Measurements from ENCODE around the gene HSPB9. TPM values are rescaled to one million over a fixed set of nuclear protein-coding genes. Genes with fewer than 3 reads are reported as not detected.

The HSPB9 gene
- total RNA-seq, 2 experiments from 2014 or later = not detected

DNA sequence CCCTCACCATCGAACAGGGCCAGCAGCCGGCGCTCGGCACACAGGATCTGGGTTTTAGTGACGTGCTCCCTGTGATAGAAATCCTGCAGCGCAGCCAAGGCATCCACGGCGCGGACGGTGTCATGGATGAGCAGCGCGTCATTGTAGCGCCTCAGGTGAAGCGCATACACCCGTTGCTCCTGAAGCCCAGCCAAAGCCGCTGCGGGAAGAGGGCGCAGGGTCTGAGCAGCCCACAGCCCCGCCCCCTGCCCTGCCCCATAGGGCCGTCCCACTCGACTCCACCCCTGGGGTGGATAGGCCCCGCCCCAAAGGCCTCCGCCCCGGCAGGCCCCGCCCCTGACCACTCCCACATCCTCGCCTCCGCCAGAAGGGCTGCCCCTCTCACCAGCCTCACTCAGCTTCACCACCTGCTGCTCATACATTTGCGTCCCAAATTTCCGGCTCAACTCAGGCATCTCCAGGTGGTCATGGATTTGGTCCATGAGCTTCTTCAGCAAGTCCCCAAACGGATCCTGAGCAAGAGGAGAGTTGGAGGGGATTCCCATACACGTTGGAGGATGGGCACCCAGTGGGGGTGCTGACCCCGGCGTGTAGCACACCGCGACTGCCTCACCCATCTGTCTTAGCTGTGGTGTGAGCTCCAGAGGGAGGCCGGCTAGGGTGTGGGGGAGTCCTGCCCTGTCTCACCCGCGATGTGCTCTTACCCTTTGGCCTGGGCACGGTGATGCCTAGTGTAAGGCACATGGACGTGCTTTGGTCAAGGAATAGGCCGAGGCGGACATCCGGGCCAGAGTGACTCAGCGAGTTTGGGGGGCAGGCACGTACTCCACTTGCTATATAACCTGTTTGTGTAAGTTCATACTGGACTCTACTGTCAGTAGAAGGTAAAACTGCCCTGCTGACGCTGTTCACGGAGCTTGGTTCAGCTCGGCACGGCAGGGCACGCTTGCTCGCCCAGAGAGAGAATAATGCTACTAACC, 14.7 kb upstream of the HSPB9 start:
- H3K27ac Mint-ChIP-seq = peak overlapping the region; percentile 81
- H3K4me1 Mint-ChIP-seq (ENCODE audit: low read depth) = peaks cover 40% of the 10 kb centered on the region
- no peaks in the 10 kb centered on the region for H3K9me3 Mint-ChIP-seq
- peaks cover 45% of the 10 kb centered on the region for H3K4me1 ChIP-seq (ENCODE audit: insufficient read depth, low read length)
- TF ChIP-seq, protein P1, sequence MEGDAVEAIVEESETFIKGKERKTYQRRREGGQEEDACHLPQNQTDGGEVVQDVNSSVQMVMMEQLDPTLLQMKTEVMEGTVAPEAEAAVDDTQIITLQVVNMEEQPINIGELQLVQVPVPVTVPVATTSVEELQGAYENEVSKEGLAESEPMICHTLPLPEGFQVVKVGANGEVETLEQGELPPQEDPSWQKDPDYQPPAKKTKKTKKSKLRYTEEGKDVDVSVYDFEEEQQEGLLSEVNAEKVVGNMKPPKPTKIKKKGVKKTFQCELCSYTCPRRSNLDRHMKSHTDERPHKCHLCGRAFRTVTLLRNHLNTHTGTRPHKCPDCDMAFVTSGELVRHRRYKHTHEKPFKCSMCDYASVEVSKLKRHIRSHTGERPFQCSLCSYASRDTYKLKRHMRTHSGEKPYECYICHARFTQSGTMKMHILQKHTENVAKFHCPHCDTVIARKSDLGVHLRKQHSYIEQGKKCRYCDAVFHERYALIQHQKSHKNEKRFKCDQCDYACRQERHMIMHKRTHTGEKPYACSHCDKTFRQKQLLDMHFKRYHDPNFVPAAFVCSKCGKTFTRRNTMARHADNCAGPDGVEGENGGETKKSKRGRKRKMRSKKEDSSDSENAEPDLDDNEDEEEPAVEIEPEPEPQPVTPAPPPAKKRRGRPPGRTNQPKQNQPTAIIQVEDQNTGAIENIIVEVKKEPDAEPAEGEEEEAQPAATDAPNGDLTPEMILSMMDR (IDR thresholded peaks at IDR 0.05) = no peak
- ChIA-PET CTCF (no interaction called here), POLR2A (interaction anchor here (0.7 kb wide), 1 partner anchor 177 kb away, joined by 3 read pairs; the partner anchor contains the start of gene ODAD4)
- H3K4me3 ChIP-seq (ENCODE audit: low read length) = peak overlapping the region; percentile 30
- ATAC-seq (ENCODE audit: poor library complexity) (peak; percentile 85), DNase-seq (peak; percentile 88 to 96 (median 91))
- intact Hi-C loops (cut with DNase I, micrococcal nuclease) = no loop called here
- H3K27ac ChIP-seq (ENCODE audit: low read depth in 1 of 2, low read length in 2 of 2) = no peak overlapping the region
- no peaks in the 10 kb centered on the region for H3K9me3 ChIP-seq (ENCODE audit: control insufficient read depth in 1 of 2, insufficient read depth in 1 of 2, low read length in 2 of 2)
- peaks cover 10% of the 10 kb centered on the region for H3K36me3 Mint-ChIP-seq (ENCODE audit: low read depth)
- H3K27me3 Mint-ChIP-seq = no peaks in the 10 kb centered on the region
- H3K4me3 Mint-ChIP-seq = peak overlapping the region; percentile 83
- H3K27me3 ChIP-seq (ENCODE audit: control insufficient read depth in 1 of 2, insufficient read depth in 2 of 2, low read length in 2 of 2) = no peaks in the 10 kb centered on the region
- peaks cover 45% of the 10 kb centered on the region for H3K36me3 ChIP-seq (ENCODE audit: insufficient read depth, low read length)

DNA sequence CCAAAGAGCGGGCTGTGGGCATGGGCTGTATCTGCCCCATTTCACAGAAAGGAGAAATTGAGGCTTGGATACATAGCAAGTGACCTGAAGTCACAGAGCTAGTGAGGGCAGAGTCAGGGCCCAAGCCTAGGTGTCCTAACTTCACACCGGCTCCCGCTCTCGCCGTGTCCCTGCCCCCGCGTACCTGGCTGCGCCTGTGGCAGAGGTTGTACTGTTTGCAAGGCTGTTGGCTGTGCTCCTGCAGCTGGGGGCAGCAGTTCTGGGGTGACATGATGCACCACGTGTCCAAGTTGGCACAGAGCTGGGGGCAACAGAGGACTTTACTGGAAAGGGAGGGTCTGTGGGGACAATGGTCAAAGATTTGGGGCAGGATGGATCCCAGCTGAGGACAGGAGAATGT, 13.5 kb upstream of the HSPB9 start:
- POLR2A ChIA-PET = interaction anchor here (1.2 kb wide), 1 partner anchor 143 kb away, joined by 4 read pairs; the partner anchor contains the start of gene CNP
- Histone ChIP-seq H3K27me3 (ENCODE audit: control insufficient read depth in 1 of 2, insufficient read depth in 2 of 2, low read length in 2 of 2) (no peaks in the 10 kb centered on the region), H3K4me1 (ENCODE audit: insufficient read depth, low read length) (peaks cover 53% of the 10 kb centered on the region), H3K27ac (ENCODE audit: low read depth in 1 of 2, low read length in 2 of 2) (no peak overlapping the region), H3K4me3 (ENCODE audit: low read length) (no peak overlapping the region), H3K36me3 (ENCODE audit: insufficient read depth, low read length) (peaks cover 39% of the 10 kb centered on the region), H3K9me3 (ENCODE audit: control insufficient read depth in 1 of 2, insufficient read depth in 1 of 2, low read length in 2 of 2) (no peaks in the 10 kb centered on the region)
- no peaks in the 10 kb centered on the region for H3K9me3 Mint-ChIP-seq
- no peaks in the 10 kb centered on the region for H3K27me3 Mint-ChIP-seq
- H3K4me1 Mint-ChIP-seq (ENCODE audit: low read depth) = peaks cover 40% of the 10 kb centered on the region
- intact Hi-C loops (cut with DNase I, micrococcal nuclease) = no loop called here
- TF ChIP-seq, protein P1 (IDR thresholded peaks at IDR 0.05) = no peak
- ATAC-seq (ENCODE audit: poor library complexity) = no peak
- peak overlapping the region; percentile 51 for H3K4me3 Mint-ChIP-seq
- CTCF ChIA-PET = interaction anchor here (1.8 kb wide), 1 partner anchor 89 kb away, joined by 6 read pairs; the partner anchor contains the start of gene NKIRAS2
- H3K27ac Mint-ChIP-seq = no peak overlapping the region
- peaks cover 11% of the 10 kb centered on the region for H3K36me3 Mint-ChIP-seq (ENCODE audit: low read depth)
- DNase-seq = peak in 1 of 14 experiments; percentile 9

- DNase-seq (peak in 1 of 14 experiments; percentile 29), ATAC-seq (ENCODE audit: poor library complexity) (no peak)
- H3K4me3 ChIP-seq (ENCODE audit: low read length) = no peak overlapping the region
- H3K36me3 ChIP-seq (ENCODE audit: insufficient read depth, low read length) = peaks cover 30% of the 10 kb centered on the region
- H3K9me3 ChIP-seq (ENCODE audit: control insufficient read depth in 1 of 2, insufficient read depth in 1 of 2, low read length in 2 of 2) = no peaks in the 10 kb centered on the region
- Mint-ChIP-seq H3K9me3 (no peaks in the 10 kb centered on the region), H3K36me3 (ENCODE audit: low read depth) (peaks cover 12% of the 10 kb centered on the region), H3K4me1 (ENCODE audit: low read depth) (peaks cover 47% of the 10 kb centered on the region), H3K4me3 (peak overlapping the region; percentile 72), H3K27ac (peak overlapping the region; percentile 87), H3K27me3 (no peaks in the 10 kb centered on the region)
- ChIA-PET POLR2A (interaction anchor here (0.6 to 4.4 kb wide), 4 partner anchors 10 to 570 kb away, joined by 3 to 43 read pairs (median 14); partner anchors contain the start of genes CNP, DNAJC7 and KAT2A), CTCF (interaction anchor here (1.1 to 1.8 kb wide), 3 partner anchors 9 to 91 kb away, joined by 3 to 6 read pairs (median 3); partner anchors contain the start of gene NKIRAS2)
- peaks cover 53% of the 10 kb centered on the region for H3K4me1 ChIP-seq (ENCODE audit: insufficient read depth, low read length)
- H3K27ac ChIP-seq (ENCODE audit: low read depth in 1 of 2, low read length in 2 of 2) = no peak overlapping the region
- TF ChIP-seq, protein P1 (IDR thresholded peaks at IDR 0.05) = no peak
- intact Hi-C loops (cut with DNase I, micrococcal nuclease) = loop anchor here in 1 of 2 experiments (5.0 kb wide), 1 partner anchor 188 kb away; no protein-coding TSS in a partner anchor
- H3K27me3 ChIP-seq (ENCODE audit: control insufficient read depth in 1 of 2, insufficient read depth in 2 of 2, low read length in 2 of 2) = no peaks in the 10 kb centered on the region
These were observed 12.0 kb upstream of the HSPB9 start for GRCh38 chr17:42110301-42111264.

All from CD4-positive, alpha-beta T cell (primary cell).